ENCODE data around the gene ELL2. TPM values are rescaled to one million over a fixed set of nuclear protein-coding genes. Genes with fewer than 3 reads are reported as not detected.

The ELL2 gene
- total RNA-seq, 1 experiment from 2014 or later, result 24.4 TPM

DNA sequence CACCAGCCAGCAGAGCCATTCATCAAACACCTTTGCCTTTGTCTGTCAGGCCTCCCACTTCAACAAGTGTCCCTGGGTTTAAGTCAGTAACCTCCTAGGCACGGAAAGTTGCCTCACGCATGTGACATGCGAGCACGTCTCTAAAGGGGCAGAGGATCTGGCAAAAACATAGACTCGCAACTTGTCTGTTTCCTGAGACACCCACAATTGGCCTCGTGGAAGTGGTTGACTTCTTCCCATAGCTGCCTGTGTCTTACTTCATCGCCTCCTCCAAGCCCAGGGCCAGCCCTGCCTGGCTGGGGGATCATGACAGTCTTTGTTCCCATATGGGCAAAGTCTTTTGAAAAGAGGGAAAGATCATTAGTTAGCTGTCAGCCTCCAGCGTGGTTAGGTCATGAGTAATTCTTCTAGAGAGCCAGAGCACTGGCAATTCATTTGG lies 103.6 kb downstream of the ELL2 start (continued):
- TF ChIP-seq TCF7 (CRISPR knock-in tag; IDR thresholded peaks at IDR 0.05; ENCODE audit: low read depth), result no peak

DNA sequence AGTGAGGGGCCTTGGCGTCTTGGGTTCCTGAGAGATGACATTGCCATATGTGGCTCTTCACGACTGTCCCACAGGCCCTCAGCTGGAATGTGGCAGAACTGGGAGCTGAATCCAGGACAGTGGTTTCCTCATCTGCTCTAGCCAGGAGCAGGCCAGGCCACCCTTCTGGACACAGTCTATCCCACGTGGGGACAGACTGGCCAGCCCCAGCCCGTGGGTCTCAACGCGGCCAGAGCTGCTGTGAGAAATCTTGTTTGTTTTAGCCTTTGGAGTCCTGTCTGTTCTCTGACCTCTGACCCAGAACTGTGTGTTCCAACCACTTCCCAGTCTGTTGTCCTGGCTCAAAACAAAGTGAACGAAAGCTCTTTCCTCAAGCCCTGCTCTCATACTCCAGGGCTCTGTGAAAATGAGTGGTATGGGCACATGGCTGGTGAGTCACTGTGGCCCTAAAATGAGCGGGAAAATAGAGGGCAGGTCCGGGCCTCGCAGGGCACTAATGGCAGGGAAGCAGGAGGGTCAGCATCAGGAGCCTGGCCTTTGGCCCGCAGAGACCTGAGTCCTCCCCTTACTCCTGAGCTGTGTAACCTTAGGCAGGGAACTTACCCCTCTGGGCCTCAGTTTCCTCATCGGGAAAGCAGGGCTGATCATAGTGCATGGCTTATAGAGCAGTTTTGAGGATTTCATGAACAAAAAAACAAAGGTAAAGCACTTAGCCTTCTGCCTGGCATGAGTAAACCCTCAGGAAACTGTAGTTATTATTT lies 104.3 kb downstream of the ELL2 start:
- TF ChIP-seq NFYB (CRISPR knock-in tag; conservative IDR thresholded peaks at IDR 0.05; ENCODE audit: low read depth) (no peak), MYBL2 (CRISPR knock-in tag; IDR thresholded peaks at IDR 0.05) (no peak), FOXP1 (CRISPR knock-in tag; IDR thresholded peaks at IDR 0.05; ENCODE audit: borderline replicate concordance) (no peak), GTF2I (CRISPR knock-in tag; conservative IDR thresholded peaks at IDR 0.05) (no peak), ZNF317 (CRISPR knock-in tag; IDR thresholded peaks at IDR 0.05; ENCODE audit: borderline replicate concordance, low read depth) (no peak)
- TF ChIP-seq, protein P1, sequence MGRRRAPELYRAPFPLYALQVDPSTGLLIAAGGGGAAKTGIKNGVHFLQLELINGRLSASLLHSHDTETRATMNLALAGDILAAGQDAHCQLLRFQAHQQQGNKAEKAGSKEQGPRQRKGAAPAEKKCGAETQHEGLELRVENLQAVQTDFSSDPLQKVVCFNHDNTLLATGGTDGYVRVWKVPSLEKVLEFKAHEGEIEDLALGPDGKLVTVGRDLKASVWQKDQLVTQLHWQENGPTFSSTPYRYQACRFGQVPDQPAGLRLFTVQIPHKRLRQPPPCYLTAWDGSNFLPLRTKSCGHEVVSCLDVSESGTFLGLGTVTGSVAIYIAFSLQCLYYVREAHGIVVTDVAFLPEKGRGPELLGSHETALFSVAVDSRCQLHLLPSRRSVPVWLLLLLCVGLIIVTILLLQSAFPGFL (CRISPR knock-in tag; IDR thresholded peaks at IDR 0.05; ENCODE audit: borderline replicate concordance), result 0 out of 2 replicates have a peak, but pooled peaks have one; percentile 62
- H3K4me1 Mint-ChIP-seq, result peaks cover 21% of the 10 kb centered on the region
- DNase-seq (ENCODE audit: low spot score), result no peak
- peaks cover 4% of the 10 kb centered on the region; the same call in 1 of the 2 replicates for H3K9me3 Mint-ChIP-seq
- no peaks in the 10 kb centered on the region for H3K36me3 Mint-ChIP-seq
- no peak overlapping the region for H3K27ac Mint-ChIP-seq
- POLR2A ChIA-PET, result interaction anchor here (0.6 kb wide), 1 partner anchor 1898 kb away, joined by 6 read pairs; no protein-coding TSS in a partner anchor
- CTCF ChIA-PET, result interaction anchor here (0.7 to 2.0 kb wide), 4 partner anchors 22 to 479 kb away, joined by 3 to 6 read pairs (median 4); partner anchors contain the start of gene RFESD
- no peak overlapping the region for H3K4me3 Mint-ChIP-seq
- peaks cover 8% of the 10 kb centered on the region for H3K27me3 Mint-ChIP-seq (ENCODE audit: low read depth)
- ATAC-seq, result no peak

DNA sequence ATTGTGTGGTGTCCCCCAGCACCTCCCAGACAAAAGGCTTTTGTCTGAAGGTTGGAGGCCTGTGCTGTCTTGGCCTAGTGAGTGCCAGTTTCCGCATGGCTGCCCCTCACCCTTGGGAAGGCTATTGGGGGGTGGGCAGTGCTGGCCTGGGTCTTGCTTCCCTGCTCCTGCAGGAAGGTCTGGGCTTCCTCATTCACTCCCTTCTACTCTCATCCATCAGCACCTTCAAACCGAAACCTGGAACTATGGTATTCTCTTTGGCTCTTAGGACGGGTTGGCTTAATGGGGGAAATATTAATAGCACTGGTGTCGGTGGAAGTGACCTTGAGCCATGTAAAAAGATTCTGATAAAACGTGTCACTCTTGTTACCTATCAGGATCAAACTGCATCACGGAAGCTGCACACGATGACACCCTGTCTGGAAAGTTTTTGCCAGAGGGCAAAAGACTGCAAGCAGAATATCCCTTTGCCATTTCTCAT lies 105.1 kb downstream of the ELL2 start:
- Mint-ChIP-seq H3K36me3 (no peaks in the 10 kb centered on the region), H3K4me3 (no peak overlapping the region), H3K27me3 (ENCODE audit: low read depth) (peaks cover 8% of the 10 kb centered on the region), H3K27ac (no peak overlapping the region), H3K9me3 (peaks cover 7% of the 10 kb centered on the region; the same call in 1 of the 2 replicates), H3K4me1 (peaks cover 21% of the 10 kb centered on the region)
- DNase-seq (ENCODE audit: low spot score), result no peak
- POLR2A ChIA-PET, result no interaction called here
- ATAC-seq, result no peak
- CTCF ChIA-PET, result interaction anchor here (0.7 to 2.0 kb wide), 4 partner anchors 22 to 480 kb away, joined by 3 to 6 read pairs (median 4); partner anchors contain the start of gene RFESD
- TF ChIP-seq, protein P2, sequence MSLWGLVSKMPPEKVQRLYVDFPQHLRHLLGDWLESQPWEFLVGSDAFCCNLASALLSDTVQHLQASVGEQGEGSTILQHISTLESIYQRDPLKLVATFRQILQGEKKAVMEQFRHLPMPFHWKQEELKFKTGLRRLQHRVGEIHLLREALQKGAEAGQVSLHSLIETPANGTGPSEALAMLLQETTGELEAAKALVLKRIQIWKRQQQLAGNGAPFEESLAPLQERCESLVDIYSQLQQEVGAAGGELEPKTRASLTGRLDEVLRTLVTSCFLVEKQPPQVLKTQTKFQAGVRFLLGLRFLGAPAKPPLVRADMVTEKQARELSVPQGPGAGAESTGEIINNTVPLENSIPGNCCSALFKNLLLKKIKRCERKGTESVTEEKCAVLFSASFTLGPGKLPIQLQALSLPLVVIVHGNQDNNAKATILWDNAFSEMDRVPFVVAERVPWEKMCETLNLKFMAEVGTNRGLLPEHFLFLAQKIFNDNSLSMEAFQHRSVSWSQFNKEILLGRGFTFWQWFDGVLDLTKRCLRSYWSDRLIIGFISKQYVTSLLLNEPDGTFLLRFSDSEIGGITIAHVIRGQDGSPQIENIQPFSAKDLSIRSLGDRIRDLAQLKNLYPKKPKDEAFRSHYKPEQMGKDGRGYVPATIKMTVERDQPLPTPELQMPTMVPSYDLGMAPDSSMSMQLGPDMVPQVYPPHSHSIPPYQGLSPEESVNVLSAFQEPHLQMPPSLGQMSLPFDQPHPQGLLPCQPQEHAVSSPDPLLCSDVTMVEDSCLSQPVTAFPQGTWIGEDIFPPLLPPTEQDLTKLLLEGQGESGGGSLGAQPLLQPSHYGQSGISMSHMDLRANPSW (CRISPR knock-in tag; conservative IDR thresholded peaks at IDR 0.05; ENCODE audit: low read depth), result no peak
- no peak for TF ChIP-seq PRRX2 (CRISPR knock-in tag; IDR thresholded peaks at IDR 0.05)
- TF ChIP-seq NR3C1 (CRISPR knock-in tag; conservative IDR thresholded peaks at IDR 0.05; ENCODE audit: low read depth), result no peak
- TF ChIP-seq, protein P3, sequence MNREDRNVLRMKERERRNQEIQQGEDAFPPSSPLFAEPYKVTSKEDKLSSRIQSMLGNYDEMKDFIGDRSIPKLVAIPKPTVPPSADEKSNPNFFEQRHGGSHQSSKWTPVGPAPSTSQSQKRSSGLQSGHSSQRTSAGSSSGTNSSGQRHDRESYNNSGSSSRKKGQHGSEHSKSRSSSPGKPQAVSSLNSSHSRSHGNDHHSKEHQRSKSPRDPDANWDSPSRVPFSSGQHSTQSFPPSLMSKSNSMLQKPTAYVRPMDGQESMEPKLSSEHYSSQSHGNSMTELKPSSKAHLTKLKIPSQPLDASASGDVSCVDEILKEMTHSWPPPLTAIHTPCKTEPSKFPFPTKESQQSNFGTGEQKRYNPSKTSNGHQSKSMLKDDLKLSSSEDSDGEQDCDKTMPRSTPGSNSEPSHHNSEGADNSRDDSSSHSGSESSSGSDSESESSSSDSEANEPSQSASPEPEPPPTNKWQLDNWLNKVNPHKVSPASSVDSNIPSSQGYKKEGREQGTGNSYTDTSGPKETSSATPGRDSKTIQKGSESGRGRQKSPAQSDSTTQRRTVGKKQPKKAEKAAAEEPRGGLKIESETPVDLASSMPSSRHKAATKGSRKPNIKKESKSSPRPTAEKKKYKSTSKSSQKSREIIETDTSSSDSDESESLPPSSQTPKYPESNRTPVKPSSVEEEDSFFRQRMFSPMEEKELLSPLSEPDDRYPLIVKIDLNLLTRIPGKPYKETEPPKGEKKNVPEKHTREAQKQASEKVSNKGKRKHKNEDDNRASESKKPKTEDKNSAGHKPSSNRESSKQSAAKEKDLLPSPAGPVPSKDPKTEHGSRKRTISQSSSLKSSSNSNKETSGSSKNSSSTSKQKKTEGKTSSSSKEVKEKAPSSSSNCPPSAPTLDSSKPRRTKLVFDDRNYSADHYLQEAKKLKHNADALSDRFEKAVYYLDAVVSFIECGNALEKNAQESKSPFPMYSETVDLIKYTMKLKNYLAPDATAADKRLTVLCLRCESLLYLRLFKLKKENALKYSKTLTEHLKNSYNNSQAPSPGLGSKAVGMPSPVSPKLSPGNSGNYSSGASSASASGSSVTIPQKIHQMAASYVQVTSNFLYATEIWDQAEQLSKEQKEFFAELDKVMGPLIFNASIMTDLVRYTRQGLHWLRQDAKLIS (CRISPR knock-in tag; IDR thresholded peaks at IDR 0.05; ENCODE audit: borderline replicate concordance), result no peak
- TF ChIP-seq, protein P4, sequence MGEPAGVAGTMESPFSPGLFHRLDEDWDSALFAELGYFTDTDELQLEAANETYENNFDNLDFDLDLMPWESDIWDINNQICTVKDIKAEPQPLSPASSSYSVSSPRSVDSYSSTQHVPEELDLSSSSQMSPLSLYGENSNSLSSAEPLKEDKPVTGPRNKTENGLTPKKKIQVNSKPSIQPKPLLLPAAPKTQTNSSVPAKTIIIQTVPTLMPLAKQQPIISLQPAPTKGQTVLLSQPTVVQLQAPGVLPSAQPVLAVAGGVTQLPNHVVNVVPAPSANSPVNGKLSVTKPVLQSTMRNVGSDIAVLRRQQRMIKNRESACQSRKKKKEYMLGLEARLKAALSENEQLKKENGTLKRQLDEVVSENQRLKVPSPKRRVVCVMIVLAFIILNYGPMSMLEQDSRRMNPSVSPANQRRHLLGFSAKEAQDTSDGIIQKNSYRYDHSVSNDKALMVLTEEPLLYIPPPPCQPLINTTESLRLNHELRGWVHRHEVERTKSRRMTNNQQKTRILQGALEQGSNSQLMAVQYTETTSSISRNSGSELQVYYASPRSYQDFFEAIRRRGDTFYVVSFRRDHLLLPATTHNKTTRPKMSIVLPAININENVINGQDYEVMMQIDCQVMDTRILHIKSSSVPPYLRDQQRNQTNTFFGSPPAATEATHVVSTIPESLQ (CRISPR knock-in tag; IDR thresholded peaks at IDR 0.05), result no peak
- TF ChIP-seq, protein P5, sequence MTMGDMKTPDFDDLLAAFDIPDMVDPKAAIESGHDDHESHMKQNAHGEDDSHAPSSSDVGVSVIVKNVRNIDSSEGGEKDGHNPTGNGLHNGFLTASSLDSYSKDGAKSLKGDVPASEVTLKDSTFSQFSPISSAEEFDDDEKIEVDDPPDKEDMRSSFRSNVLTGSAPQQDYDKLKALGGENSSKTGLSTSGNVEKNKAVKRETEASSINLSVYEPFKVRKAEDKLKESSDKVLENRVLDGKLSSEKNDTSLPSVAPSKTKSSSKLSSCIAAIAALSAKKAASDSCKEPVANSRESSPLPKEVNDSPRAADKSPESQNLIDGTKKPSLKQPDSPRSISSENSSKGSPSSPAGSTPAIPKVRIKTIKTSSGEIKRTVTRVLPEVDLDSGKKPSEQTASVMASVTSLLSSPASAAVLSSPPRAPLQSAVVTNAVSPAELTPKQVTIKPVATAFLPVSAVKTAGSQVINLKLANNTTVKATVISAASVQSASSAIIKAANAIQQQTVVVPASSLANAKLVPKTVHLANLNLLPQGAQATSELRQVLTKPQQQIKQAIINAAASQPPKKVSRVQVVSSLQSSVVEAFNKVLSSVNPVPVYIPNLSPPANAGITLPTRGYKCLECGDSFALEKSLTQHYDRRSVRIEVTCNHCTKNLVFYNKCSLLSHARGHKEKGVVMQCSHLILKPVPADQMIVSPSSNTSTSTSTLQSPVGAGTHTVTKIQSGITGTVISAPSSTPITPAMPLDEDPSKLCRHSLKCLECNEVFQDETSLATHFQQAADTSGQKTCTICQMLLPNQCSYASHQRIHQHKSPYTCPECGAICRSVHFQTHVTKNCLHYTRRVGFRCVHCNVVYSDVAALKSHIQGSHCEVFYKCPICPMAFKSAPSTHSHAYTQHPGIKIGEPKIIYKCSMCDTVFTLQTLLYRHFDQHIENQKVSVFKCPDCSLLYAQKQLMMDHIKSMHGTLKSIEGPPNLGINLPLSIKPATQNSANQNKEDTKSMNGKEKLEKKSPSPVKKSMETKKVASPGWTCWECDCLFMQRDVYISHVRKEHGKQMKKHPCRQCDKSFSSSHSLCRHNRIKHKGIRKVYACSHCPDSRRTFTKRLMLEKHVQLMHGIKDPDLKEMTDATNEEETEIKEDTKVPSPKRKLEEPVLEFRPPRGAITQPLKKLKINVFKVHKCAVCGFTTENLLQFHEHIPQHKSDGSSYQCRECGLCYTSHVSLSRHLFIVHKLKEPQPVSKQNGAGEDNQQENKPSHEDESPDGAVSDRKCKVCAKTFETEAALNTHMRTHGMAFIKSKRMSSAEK (CRISPR knock-in tag; IDR thresholded peaks at IDR 0.05; ENCODE audit: borderline replicate concordance), result no peak
- TF ChIP-seq, protein P6, sequence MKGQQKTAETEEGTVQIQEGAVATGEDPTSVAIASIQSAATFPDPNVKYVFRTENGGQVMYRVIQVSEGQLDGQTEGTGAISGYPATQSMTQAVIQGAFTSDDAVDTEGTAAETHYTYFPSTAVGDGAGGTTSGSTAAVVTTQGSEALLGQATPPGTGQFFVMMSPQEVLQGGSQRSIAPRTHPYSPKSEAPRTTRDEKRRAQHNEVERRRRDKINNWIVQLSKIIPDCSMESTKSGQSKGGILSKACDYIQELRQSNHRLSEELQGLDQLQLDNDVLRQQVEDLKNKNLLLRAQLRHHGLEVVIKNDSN (CRISPR knock-in tag; IDR thresholded peaks at IDR 0.05), result no peak
- no peak for TF ChIP-seq ZNF317 (CRISPR knock-in tag; IDR thresholded peaks at IDR 0.05; ENCODE audit: borderline replicate concordance, low read depth)
